Subcutaneous adipose tissue (tissue), 4 donors: ENCODE measurements around the gene FAM78B. TPM values are rescaled to one million over a fixed set of nuclear protein-coding genes. Genes with fewer than 3 reads are reported as not detected.

Source experiments
- CTCF ChIP-seq: fragments of 450-650 bp; IDR thresholded peaks from one replicate; pipeline ENCODE4 v1.5.1; 2016; ENCODE audit warnings: low read depth, mild to moderate bottlenecking, control low read depth, antibody characterized with exemption, moderate library complexity
- total RNA-seq, 4 donors: library from RNA; depleted of rRNA; stranded (reverse); fragments of >200 nt; gene quantifications; one replicate each; pipeline ENCODE4 v1.1.0, GENCODE V29; 2016

Gene FAM78B
- total RNA-seq, 4 donors from 2014 or later: 0.44 to 2.9 (median 1.0) TPM

- TF ChIP-seq CTCF: no peak
Measured at GRCh38 chr1:166152978-166153377, 13.8 kb downstream of the FAM78B start.

GRCh38 chr1:166151804-166152203 lies 15.0 kb downstream of the FAM78B start:
- no peak for TF ChIP-seq CTCF

GRCh38 chr1:166145499-166145898 lies 21.3 kb downstream of the FAM78B start:
- no peak for TF ChIP-seq CTCF

GRCh38 chr1:166141969-166142368 lies 24.8 kb downstream of the FAM78B start:
- no peak for TF ChIP-seq CTCF

GRCh38 chr1:166140251-166140650 lies 26.6 kb downstream of the FAM78B start:
- TF ChIP-seq CTCF: no peak

- TF ChIP-seq CTCF: no peak
Measured at GRCh38 chr1:166139735-166140134, 27.1 kb downstream of the FAM78B start.

GRCh38 chr1:166136699-166137401 lies 30.0 kb downstream of the FAM78B start:
- no peak for TF ChIP-seq CTCF
